ENCODE data around the gene CRABP2.
A peak's percentile ranks its signal among the peaks of the same experiment; 100 is the strongest.

CRABP2 gene

DNA sequence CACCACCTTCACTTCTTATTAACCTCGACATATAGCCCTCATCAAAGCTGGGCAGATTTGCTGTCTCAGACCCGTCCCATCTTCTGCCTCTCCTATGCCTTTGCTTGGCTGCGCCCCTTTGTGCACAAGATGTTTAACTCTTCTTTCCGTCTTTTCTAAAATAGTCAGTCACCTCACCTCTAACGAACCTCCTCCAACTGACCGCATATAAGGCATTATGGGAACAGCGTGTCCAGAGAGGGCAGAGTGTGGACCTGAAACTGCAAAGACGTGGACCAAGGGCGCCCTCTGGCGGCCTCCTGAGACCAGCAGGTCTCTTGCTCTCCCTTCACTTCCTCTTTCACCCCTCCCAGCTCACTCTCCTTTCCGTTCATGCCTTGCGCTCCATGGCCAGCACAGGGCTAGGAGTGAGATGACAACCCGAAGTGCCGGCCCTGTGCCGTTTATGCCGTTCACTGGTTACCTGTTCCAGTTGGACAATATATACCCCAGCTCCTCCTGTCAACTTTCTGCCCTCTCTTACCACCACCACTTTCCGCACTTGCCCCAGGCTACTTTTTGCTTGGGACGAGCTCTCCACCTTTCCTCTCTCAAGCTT, 20.4 kb upstream of the CRABP2 start:
- peaks cover 24% of the 10 kb centered on the region for H3K4me1 ChIP-seq (ENCODE audit: control insufficient read depth, insufficient read depth, low read length)
- H3K27ac ChIP-seq (ENCODE audit: low read depth, low read length), result no peak overlapping the region
- no peak overlapping the region for H3K9ac ChIP-seq (ENCODE audit: low read depth, low read length)

GRCh38 chr1:156721535-156721934, 16.2 kb upstream of the CRABP2 start:
- H3K9me3 ChIP-seq (ENCODE audit: control insufficient read depth, insufficient read depth, low read length), result no peaks in the 10 kb centered on the region
- peaks cover 17% of the 10 kb centered on the region for H3K4me1 ChIP-seq (ENCODE audit: control insufficient read depth, insufficient read depth, low read length)
- no peak overlapping the region for H3K27ac ChIP-seq (ENCODE audit: low read depth, low read length)
- no peaks in the 10 kb centered on the region for H3K27me3 ChIP-seq (ENCODE audit: control insufficient read depth, insufficient read depth, low read length)
- peaks cover 38% of the 10 kb centered on the region for H3K36me3 ChIP-seq (ENCODE audit: control insufficient read depth, insufficient read depth, low read length)
- H3K4me3 ChIP-seq (ENCODE audit: low read depth, low read length), result no peak overlapping the region
- no peak overlapping the region for H3K9ac ChIP-seq (ENCODE audit: low read depth, low read length)

More for the DNA sequence above, 20.4 kb upstream of the CRABP2 start:
- Histone ChIP-seq H3K4me3 (ENCODE audit: low read depth, low read length) (peak overlapping the region; percentile 92), H3K27me3 (ENCODE audit: control insufficient read depth, insufficient read depth, low read length) (no peaks in the 10 kb centered on the region), H3K9me3 (ENCODE audit: control insufficient read depth, insufficient read depth, low read length) (no peaks in the 10 kb centered on the region), H3K36me3 (ENCODE audit: control insufficient read depth, insufficient read depth, low read length) (peaks cover 43% of the 10 kb centered on the region)

DNA sequence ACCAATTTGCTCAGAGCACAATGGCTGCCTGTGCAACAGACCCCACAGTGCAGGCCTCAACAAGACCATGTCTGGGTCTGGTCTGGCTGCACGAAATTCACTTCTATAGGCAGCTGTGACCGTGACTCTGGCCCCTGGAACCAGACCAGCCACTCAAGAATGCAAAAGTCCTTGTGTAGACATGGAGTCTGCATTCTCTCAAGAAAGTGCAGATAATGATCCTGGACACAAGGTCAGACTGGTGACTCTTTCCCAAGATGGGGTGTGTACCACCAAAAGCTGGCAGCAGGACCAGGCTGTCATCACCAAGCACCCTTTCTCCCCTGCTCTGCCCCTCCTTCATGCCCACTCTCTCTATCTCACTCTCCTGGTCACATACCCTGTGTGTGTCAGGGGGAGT, 15.7 kb upstream of the CRABP2 start:
- H3K9me3 ChIP-seq (ENCODE audit: control insufficient read depth, insufficient read depth, low read length), result no peaks in the 10 kb centered on the region
- H3K4me1 ChIP-seq (ENCODE audit: control insufficient read depth, insufficient read depth, low read length), result peaks cover 13% of the 10 kb centered on the region
- H3K9ac ChIP-seq (ENCODE audit: low read depth, low read length), result no peak overlapping the region
- H3K27ac ChIP-seq (ENCODE audit: low read depth, low read length), result no peak overlapping the region
- H3K36me3 ChIP-seq (ENCODE audit: control insufficient read depth, insufficient read depth, low read length), result peaks cover 38% of the 10 kb centered on the region
- no peak overlapping the region for H3K4me3 ChIP-seq (ENCODE audit: low read depth, low read length)
- H3K27me3 ChIP-seq (ENCODE audit: control insufficient read depth, insufficient read depth, low read length), result no peaks in the 10 kb centered on the region

GRCh38 chr1:156717351-156717750, 12.0 kb upstream of the CRABP2 start:
- Histone ChIP-seq H3K9me3 (ENCODE audit: control insufficient read depth, insufficient read depth, low read length) (no peaks in the 10 kb centered on the region), H3K27me3 (ENCODE audit: control insufficient read depth, insufficient read depth, low read length) (no peaks in the 10 kb centered on the region), H3K4me1 (ENCODE audit: control insufficient read depth, insufficient read depth, low read length) (peaks cover 4% of the 10 kb centered on the region; the same call in 1 of the 2 replicates), H3K36me3 (ENCODE audit: control insufficient read depth, insufficient read depth, low read length) (peaks cover 14% of the 10 kb centered on the region), H3K9ac (ENCODE audit: low read depth, low read length) (no peak overlapping the region), H3K27ac (ENCODE audit: low read depth, low read length) (no peak overlapping the region), H3K4me3 (ENCODE audit: low read depth, low read length) (no peak overlapping the region)

GRCh38 chr1:156714830-156715229, 9.4 kb upstream of the CRABP2 start:
- Histone ChIP-seq H3K4me3 (ENCODE audit: low read depth, low read length) (no peak overlapping the region), H3K36me3 (ENCODE audit: control insufficient read depth, insufficient read depth, low read length) (no peaks in the 10 kb centered on the region), H3K27ac (ENCODE audit: low read depth, low read length) (no peak overlapping the region), H3K4me1 (ENCODE audit: control insufficient read depth, insufficient read depth, low read length) (peaks cover 20% of the 10 kb centered on the region), H3K27me3 (ENCODE audit: control insufficient read depth, insufficient read depth, low read length) (no peaks in the 10 kb centered on the region), H3K9ac (ENCODE audit: low read depth, low read length) (no peak overlapping the region), H3K9me3 (ENCODE audit: control insufficient read depth, insufficient read depth, low read length) (no peaks in the 10 kb centered on the region)

DNA sequence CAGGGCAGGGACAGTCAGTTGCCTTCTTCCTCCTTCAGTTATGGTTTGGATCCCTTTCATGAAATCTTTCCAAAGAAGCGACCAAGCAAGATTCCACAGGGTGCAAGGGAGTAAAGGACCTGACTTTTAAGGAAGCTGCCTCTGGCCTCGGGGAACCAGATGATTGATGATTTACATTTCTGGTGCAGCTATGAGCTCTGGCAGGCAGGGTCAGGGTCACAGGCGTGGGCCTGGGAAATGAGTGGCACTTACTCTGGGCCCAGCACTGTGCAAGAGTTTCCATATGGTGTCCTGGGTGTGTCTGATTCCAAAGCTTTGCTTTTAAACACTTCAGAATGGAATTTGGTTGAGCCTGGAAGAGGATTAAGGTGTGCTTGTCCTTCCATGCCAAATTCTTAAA, 7.2 kb upstream of the CRABP2 start:
- no peaks in the 10 kb centered on the region for H3K9me3 ChIP-seq (ENCODE audit: control insufficient read depth, insufficient read depth, low read length)
- no peak overlapping the region for H3K27ac ChIP-seq (ENCODE audit: low read depth, low read length)

DNA sequence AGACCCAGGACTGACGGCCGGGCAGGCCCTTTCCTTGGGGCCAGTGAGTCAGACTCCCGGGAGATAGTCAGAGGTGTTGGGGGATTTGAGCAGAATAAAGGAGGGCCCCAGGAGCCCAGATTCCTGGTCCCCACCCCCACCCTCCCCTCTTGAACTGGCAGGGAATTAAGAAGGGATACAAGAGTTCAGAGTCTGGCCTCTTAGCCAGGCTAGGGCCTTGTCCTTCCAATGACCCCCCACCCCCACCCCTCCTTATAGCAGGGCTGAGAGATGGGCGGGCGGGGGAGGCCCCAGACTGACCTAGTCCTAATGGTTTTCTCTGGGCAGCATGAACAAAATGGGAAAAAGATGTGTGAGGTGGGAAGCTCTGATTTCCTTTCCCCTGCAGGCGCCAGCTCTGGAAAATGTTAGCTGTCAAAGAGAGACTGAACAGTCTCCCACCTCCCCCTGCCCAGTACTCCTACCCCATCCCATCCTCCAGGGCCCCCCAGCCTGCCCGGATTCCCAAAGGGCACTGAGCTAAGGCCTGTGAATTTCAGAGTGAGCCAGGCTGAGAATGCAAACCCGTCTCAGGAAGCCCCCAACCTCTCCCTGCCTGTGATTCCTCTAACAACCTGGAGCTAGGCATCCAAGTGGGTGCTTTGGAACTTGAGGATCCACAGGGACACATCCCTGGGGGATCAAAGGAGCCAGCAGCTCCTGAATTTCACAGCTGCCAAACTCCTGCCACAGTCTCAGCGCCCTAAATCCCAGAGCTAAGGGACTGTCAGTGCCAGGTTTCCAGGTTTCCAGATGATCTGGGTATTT, 5.8 kb upstream of the CRABP2 start:
- peaks cover 44% of the 10 kb centered on the region for H3K4me1 ChIP-seq (ENCODE audit: control insufficient read depth, insufficient read depth, low read length)
- H3K27me3 ChIP-seq (ENCODE audit: control insufficient read depth, insufficient read depth, low read length), result no peaks in the 10 kb centered on the region
- no peak overlapping the region for H3K9ac ChIP-seq (ENCODE audit: low read depth, low read length)
- no peaks in the 10 kb centered on the region for H3K36me3 ChIP-seq (ENCODE audit: control insufficient read depth, insufficient read depth, low read length)
- H3K4me3 ChIP-seq (ENCODE audit: low read depth, low read length), result no peak overlapping the region
- peak overlapping the region; percentile 74 for H3K27ac ChIP-seq (ENCODE audit: low read depth, low read length)
- no peaks in the 10 kb centered on the region for H3K9me3 ChIP-seq (ENCODE audit: control insufficient read depth, insufficient read depth, low read length)

More for the DNA sequence above, 7.2 kb upstream of the CRABP2 start:
- H3K27me3 ChIP-seq (ENCODE audit: control insufficient read depth, insufficient read depth, low read length), result no peaks in the 10 kb centered on the region
- H3K4me3 ChIP-seq (ENCODE audit: low read depth, low read length), result no peak overlapping the region
- H3K4me1 ChIP-seq (ENCODE audit: control insufficient read depth, insufficient read depth, low read length), result peaks cover 40% of the 10 kb centered on the region
- no peak overlapping the region for H3K9ac ChIP-seq (ENCODE audit: low read depth, low read length)
- H3K36me3 ChIP-seq (ENCODE audit: control insufficient read depth, insufficient read depth, low read length), result no peaks in the 10 kb centered on the region

- Histone ChIP-seq H3K36me3 (ENCODE audit: control insufficient read depth, insufficient read depth, low read length) (no peaks in the 10 kb centered on the region), H3K9me3 (ENCODE audit: control insufficient read depth, insufficient read depth, low read length) (no peaks in the 10 kb centered on the region), H3K27me3 (ENCODE audit: control insufficient read depth, insufficient read depth, low read length) (peaks cover 4% of the 10 kb centered on the region), H3K9ac (ENCODE audit: low read depth, low read length) (no peak overlapping the region), H3K4me1 (ENCODE audit: control insufficient read depth, insufficient read depth, low read length) (peaks cover 44% of the 10 kb centered on the region), H3K4me3 (ENCODE audit: low read depth, low read length) (no peak overlapping the region), H3K27ac (ENCODE audit: low read depth, low read length) (no peak overlapping the region)
These were observed 4.5 kb upstream of the CRABP2 start for GRCh38 chr1:156709757-156710489.

DNA sequence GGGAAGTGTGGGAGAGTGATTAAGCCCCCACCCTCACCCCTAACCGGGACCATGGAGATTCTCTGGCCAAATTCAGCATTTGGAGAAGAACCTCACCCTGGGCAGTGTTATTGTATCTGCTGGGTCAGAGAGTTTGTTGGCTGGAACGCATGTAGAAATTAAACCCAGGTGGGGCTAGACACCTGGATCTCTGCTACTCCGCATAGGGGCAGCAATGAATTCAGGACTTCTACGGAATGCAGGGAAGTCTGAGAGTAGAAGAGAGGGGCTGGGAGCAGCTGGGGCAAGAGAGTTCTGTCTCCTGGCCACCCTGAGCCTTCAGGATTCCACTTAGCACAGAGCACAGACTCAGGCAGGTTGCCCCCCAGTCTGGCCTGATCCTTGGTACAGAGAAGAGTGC, 3.6 kb upstream of the CRABP2 start:
- H3K9me3 ChIP-seq (ENCODE audit: control insufficient read depth, insufficient read depth, low read length), result no peaks in the 10 kb centered on the region
- peak overlapping the region; percentile 97 for H3K27ac ChIP-seq (ENCODE audit: low read depth, low read length)
- no peak overlapping the region for H3K9ac ChIP-seq (ENCODE audit: low read depth, low read length)
- H3K4me3 ChIP-seq (ENCODE audit: low read depth, low read length), result no peak overlapping the region
- no peaks in the 10 kb centered on the region for H3K36me3 ChIP-seq (ENCODE audit: control insufficient read depth, insufficient read depth, low read length)
- peaks cover 12% of the 10 kb centered on the region for H3K27me3 ChIP-seq (ENCODE audit: control insufficient read depth, insufficient read depth, low read length)
- peaks cover 50% of the 10 kb centered on the region for H3K4me1 ChIP-seq (ENCODE audit: control insufficient read depth, insufficient read depth, low read length)

DNA sequence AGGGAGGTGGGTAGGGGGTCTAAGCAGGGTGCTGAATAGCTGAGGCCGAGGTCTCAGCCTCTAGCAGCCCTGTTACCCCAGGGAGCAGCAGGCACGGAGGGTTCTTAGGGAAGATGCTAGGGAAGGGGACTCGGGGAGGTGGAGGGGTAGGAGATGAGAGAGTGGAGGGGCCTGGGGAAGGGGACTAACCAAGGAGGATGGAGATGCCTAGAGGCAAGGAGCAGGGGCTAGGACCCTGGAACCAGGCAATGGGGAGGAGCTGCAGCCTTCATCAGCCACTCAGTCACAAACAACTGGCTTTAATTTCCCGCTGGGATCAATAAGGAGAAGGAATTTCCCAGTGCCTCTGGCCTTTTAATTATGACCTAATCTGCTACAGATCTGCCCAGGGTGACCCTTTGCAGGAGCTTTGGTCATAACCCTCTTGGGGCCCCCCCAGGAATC, 2.9 kb upstream of the CRABP2 start:
- H3K4me1 ChIP-seq (ENCODE audit: control insufficient read depth, insufficient read depth, low read length), result peaks cover 57% of the 10 kb centered on the region
- 0 out of 2 replicates have a peak overlapping the region, but pooled peaks have one; percentile 10 for H3K9ac ChIP-seq (ENCODE audit: low read depth, low read length)
- H3K4me3 ChIP-seq (ENCODE audit: low read depth, low read length), result peak overlapping the region; percentile 73
- H3K27me3 ChIP-seq (ENCODE audit: control insufficient read depth, insufficient read depth, low read length), result peaks cover 16% of the 10 kb centered on the region
- H3K36me3 ChIP-seq (ENCODE audit: control insufficient read depth, insufficient read depth, low read length), result no peaks in the 10 kb centered on the region
- H3K9me3 ChIP-seq (ENCODE audit: control insufficient read depth, insufficient read depth, low read length), result no peaks in the 10 kb centered on the region
- peak overlapping the region; percentile 97 for H3K27ac ChIP-seq (ENCODE audit: low read depth, low read length)
